Chondrocyte (in vitro differentiated cells): ENCODE data around the gene RPL18. TPM values are rescaled to one million over a fixed set of nuclear protein-coding genes. Genes with fewer than 3 reads are reported as not detected.

Experiments
- DNase-seq: peaks from one replicate; pipeline ENCODE4 v3.0.0; 2021; ENCODE audit warnings: mixed read lengths, low spot score
- H3K27ac Mint-ChIP-seq: one replicate; pipeline ENCODE4 v1.8.0; 2021; ENCODE audit warnings: mild to moderate bottlenecking, moderate library complexity, mixed read lengths; ENCODE audit not compliant: unreplicated experiment
- H3K27me3 Mint-ChIP-seq: 2 replicates; pipeline ENCODE4 v1.8.0; 2021; ENCODE audit warnings: low read depth, mixed read lengths
- H3K36me3 Mint-ChIP-seq: 2 replicates; pipeline ENCODE4 v1.8.0; 2021; ENCODE audit warnings: low read depth, mixed read lengths
- H3K4me1 Mint-ChIP-seq: 2 replicates; pipeline ENCODE4 v1.8.0; 2021; ENCODE audit warnings: low read depth, mild to moderate bottlenecking, mixed read lengths
- H3K4me3 Mint-ChIP-seq: one replicate; pipeline ENCODE4 v1.8.0; 2021; ENCODE audit warnings: mild to moderate bottlenecking, moderate library complexity, mixed read lengths; ENCODE audit not compliant: unreplicated experiment
- H3K9me3 Mint-ChIP-seq: 2 replicates; pipeline ENCODE4 v1.8.0; 2021; ENCODE audit warnings: low read depth, mixed read lengths
- total RNA-seq: library from RNA; stranded (reverse); gene quantifications from 3 replicates; pipeline ENCODE4 v1.2.1, GENCODE V29; 2021
- TF ChIP-seq, protein P1 (sequence below): fragments of 200-600 bp; sonication (generic); IDR thresholded peaks from 2 replicates; pipeline ENCODE4 v1.5.0; 2021; ENCODE audit warnings: antibody characterized with exemption, mild to moderate bottlenecking, moderate library complexity

Gene RPL18
- total RNA-seq, 1 donor from 2014 or later, result 753 TPM

DNA sequence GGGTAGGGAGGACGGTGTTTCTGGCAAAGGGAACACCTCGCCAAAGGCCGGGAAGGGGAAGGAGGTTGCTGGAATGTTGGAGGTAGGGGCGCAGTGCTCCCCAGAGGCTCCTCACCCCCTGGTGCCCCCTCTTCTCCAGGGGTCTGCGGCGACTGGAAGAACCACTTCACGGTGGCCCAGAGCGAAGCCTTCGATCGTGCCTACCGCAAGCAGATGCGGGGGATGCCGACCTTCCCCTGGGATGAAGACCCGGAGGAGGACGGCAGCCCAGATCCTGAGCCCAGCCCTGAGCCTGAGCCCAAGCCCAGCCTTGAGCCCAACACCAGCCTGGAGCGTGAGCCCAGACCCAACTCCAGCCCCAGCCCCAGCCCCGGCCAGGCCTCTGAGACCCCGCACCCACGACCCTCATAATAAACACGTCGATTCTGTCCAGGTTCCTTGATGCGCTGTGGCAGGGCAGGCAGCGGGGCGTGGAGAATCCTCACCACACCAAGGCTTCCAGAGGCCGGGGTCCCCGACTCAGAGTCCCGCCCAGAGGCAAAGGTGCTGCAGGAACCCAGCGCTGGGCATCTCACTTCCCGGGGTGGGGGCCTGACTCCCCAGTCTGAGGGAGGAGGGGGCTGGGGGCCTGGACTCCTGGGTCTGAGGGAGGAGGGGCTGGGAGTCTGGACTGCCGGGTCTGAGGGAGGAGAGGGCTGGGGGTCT, 19.8 kb downstream of the RPL18 start:
- Mint-ChIP-seq H3K36me3 (no peaks in the 10 kb centered on the region), H3K27ac (no peak overlapping the region)
- no peak for DNase-seq

DNA sequence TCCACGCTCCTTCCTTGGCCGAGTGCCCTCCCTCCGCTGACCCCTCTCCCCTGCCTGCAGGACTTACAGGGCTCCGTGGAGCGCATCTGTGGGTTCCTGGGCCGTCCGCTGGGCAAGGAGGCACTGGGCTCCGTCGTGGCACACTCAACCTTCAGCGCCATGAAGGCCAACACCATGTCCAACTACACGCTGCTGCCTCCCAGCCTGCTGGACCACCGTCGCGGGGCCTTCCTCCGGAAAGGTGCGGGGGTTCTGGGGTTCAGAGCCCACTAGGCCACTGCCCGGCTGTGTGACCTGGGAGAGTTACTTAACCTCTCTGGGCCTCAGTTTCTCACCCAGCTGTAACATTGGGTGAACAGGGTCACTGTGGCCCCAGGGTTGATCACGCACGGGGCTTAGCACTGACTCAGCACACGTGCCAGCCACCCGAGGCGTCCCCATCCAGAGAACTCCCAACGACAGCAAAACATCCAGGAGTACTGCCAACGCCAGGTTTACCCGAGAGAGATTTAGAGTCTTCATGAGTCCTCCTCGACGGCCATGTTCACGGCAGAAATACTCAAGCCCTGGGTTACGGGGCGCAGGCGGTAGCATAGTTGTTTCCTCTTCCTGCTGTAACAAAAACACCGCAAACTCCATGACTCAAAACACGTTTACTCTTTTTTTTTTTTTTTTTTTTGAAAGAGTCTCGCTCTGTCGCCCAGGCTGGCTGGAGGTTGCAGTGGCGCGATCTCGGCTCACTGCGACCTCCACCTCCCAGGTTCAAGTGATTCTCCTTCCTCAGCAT, 22.1 kb downstream of the RPL18 start:
- Mint-ChIP-seq H3K27ac (no peak overlapping the region), H3K27me3 (peaks cover 4% of the 10 kb centered on the region), H3K4me1 (no peaks in the 10 kb centered on the region), H3K9me3 (no peaks in the 10 kb centered on the region), H3K36me3 (no peaks in the 10 kb centered on the region), H3K4me3 (no peak overlapping the region)
- TF ChIP-seq, protein P1, sequence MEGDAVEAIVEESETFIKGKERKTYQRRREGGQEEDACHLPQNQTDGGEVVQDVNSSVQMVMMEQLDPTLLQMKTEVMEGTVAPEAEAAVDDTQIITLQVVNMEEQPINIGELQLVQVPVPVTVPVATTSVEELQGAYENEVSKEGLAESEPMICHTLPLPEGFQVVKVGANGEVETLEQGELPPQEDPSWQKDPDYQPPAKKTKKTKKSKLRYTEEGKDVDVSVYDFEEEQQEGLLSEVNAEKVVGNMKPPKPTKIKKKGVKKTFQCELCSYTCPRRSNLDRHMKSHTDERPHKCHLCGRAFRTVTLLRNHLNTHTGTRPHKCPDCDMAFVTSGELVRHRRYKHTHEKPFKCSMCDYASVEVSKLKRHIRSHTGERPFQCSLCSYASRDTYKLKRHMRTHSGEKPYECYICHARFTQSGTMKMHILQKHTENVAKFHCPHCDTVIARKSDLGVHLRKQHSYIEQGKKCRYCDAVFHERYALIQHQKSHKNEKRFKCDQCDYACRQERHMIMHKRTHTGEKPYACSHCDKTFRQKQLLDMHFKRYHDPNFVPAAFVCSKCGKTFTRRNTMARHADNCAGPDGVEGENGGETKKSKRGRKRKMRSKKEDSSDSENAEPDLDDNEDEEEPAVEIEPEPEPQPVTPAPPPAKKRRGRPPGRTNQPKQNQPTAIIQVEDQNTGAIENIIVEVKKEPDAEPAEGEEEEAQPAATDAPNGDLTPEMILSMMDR, result no peak
- DNase-seq, result no peak

More for the DNA sequence above, 19.8 kb downstream of the RPL18 start:
- Mint-ChIP-seq H3K27me3 (peaks cover 4% of the 10 kb centered on the region), H3K4me1 (no peaks in the 10 kb centered on the region), H3K4me3 (no peak overlapping the region), H3K9me3 (no peaks in the 10 kb centered on the region)
- TF ChIP-seq, protein P1, result no peak

DNA sequence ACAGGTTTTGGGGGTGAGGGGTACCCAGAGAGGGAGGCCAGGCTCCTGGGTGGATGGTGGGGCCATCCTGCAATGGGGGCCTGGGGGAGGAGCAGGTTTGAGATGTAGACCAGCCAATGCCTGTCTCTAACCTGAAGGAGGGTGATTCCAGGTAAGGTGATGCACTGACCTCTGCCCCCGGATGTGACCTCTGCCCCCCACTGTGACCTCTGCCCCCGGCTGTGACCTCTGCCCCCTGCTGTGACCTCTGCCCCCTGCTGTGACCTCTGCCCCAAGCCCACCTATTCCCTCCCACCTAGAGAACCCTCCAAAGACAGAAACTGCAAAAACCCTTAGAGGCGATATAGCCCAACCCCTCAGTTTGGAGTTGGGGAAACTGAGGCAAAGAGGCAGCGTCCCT, 22.7 kb downstream of the RPL18 start:
- no peaks in the 10 kb centered on the region for H3K9me3 Mint-ChIP-seq
- no peak overlapping the region for H3K27ac Mint-ChIP-seq
- H3K4me3 Mint-ChIP-seq, result no peak overlapping the region

DNA sequence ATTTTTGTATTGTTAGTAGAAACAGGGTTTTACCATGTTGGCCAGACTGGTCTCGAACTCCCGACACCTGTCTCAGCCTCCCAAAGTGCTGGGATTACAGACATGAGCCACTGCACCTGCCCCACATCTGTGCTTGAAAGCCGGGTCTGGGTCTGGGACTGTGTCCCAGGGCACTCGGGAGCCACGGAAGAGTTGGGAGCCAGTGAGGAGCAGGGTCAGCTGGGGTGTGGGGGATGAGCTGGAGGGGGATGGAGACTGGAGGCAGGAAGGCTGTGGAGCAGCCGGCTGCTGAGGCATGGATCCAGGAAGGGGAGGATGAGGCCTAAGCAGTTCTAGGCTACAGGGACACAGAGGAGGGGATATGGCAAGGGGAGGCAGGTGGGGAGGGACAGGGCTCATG, 23.1 kb downstream of the RPL18 start:
- no peak overlapping the region for H3K27ac Mint-ChIP-seq
- TF ChIP-seq, protein P1, result no peak
- no peaks in the 10 kb centered on the region for H3K4me1 Mint-ChIP-seq
- no peak overlapping the region for H3K4me3 Mint-ChIP-seq
- no peak for DNase-seq
- H3K36me3 Mint-ChIP-seq, result no peaks in the 10 kb centered on the region
- H3K9me3 Mint-ChIP-seq, result no peaks in the 10 kb centered on the region
- peaks cover 4% of the 10 kb centered on the region for H3K27me3 Mint-ChIP-seq

More for the DNA sequence above, 22.7 kb downstream of the RPL18 start:
- TF ChIP-seq, protein P1, result no peak
- Mint-ChIP-seq H3K27me3 (peaks cover 4% of the 10 kb centered on the region), H3K36me3 (no peaks in the 10 kb centered on the region), H3K4me1 (no peaks in the 10 kb centered on the region)
- no peak for DNase-seq

DNA sequence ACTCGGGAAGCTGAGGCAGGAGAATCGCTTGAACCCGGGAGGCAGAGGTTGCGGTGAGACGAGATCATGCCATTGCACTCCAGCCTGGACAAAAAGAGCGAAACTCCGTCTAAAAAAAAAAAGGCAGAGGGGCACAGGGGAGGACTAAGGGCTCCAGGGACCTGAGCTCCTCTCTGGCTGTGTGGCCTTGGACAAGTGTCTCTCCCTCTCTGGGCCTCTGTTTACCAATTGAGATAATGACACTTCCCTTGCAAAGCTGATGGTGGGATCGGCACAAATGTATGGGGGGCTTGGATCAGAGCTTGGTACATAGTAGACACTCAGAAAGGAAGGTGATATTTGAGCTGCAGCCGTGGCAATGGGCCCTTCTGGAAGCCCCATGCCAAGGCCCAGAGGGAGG, 23.8 kb downstream of the RPL18 start:
- no peaks in the 10 kb centered on the region for H3K4me1 Mint-ChIP-seq
- H3K27me3 Mint-ChIP-seq, result peaks cover 4% of the 10 kb centered on the region
- H3K9me3 Mint-ChIP-seq, result no peaks in the 10 kb centered on the region
- H3K27ac Mint-ChIP-seq, result no peak overlapping the region
- DNase-seq, result no peak
- TF ChIP-seq, protein P1, result no peak
- no peaks in the 10 kb centered on the region for H3K36me3 Mint-ChIP-seq
- no peak overlapping the region for H3K4me3 Mint-ChIP-seq
